Gastroesophageal sphincter (tissue), 3 donors: ENCODE data around the gene LONRF2.

Experiments
- CTCF ChIP-seq, 4 experiments: fragments of 200-600 bp in 2 of 4; fragments of 450-650 bp in 2 of 4; sonication (generic) in 1 of 4; IDR thresholded peaks; one replicate each; pipeline ENCODE4 v1.5.1; 2017 to 2019; ENCODE audit warnings: antibody characterized with exemption in 4 of 4, mild to moderate bottlenecking in 2 of 4, moderate library complexity in 2 of 4
- POLR2A ChIP-seq, 2 donors: fragments of 450-650 bp; IDR thresholded peaks; one replicate each; pipeline ENCODE4 v1.6.1; 2017; ENCODE audit warnings: antibody characterized with exemption in 2 of 2, mild to moderate bottlenecking in 2 of 2, moderate library complexity in 1 of 2
- POLR2AphosphoS5 ChIP-seq: sonication (generic); formaldehyde crosslinking; IDR thresholded peaks from one replicate; pipeline ENCODE4 v1.6.1; 2017; ENCODE audit warnings: antibody characterized with exemption

- TF ChIP-seq CTCF (IDR thresholded peaks at IDR 0.05): no peak
- no peak for TF ChIP-seq POLR2AphosphoS5
- TF ChIP-seq POLR2A (IDR thresholded peaks at IDR 0.05): no peak
Measured at GRCh38 chr2:100230754-100231153, 91.5 kb downstream of the LONRF2 start.
